DND-41 (cell line): ENCODE data around the gene MRM3.

Experiments used
- CTCF ChIP-seq: IDR thresholded peaks from 2 replicates; pipeline ENCODE4 v1.5.1; 2012; ENCODE audit warnings: borderline replicate concordance, low read length, moderate library complexity, mild to moderate bottlenecking; ENCODE audit not compliant: poor library complexity, severe bottlenecking; ENCODE audit errors: extremely low read depth
- EZH2 ChIP-seq: IDR thresholded peaks from 3 replicates; pipeline ENCODE4 v1.6.1; 2012; ENCODE audit warnings: borderline replicate concordance, low read depth, mild to moderate bottlenecking, moderate library complexity, low read length, inconsistent platforms; ENCODE audit not compliant: severe bottlenecking

- TF ChIP-seq CTCF (no peak), EZH2 (no peak)
These were observed 15.2 kb downstream of the MRM3 start for GRCh38 chr17:797236-797840.
